GM12878 (cell line): ENCODE measurements around the gene DYSF. TPM values are rescaled to one million over a fixed set of nuclear protein-coding genes. Genes with fewer than 3 reads are reported as not detected.

ENCODE experiments used
- ATAC-seq: fragments of 200-7000 bp; cut with Tn5 transposase; 3 replicates; pipeline ENCODE4 v1.9.1; 2020; ENCODE audit warnings: mild to moderate bottlenecking, moderate library complexity
- Bru-seq: library from RNA; stranded (reverse); fragments of 400-500 nt; gene quantifications from one replicate; lab custom pipeline; 2021; lab: Mats Ljungman, UMichigan
- BruChase-seq, 2 experiments: library from RNA; stranded (reverse); fragments of 400-500 nt; gene quantifications; one replicate each; lab custom pipeline; 2021; lab: Mats Ljungman, UMichigan
- BruUV-seq: library from RNA; stranded (reverse); fragments of 400-500 nt; replicated peaks from 2 replicates; lab custom pipeline; 2021; lab: Mats Ljungman, UMichigan
- CTCF ChIA-PET: fragments of 300-600 bp; sonication (Branson Sonifier 250); formaldehyde crosslinking; extraction: SDS; loops from one replicate; lab custom pipeline; 2021; ENCODE audit warnings: inconsistent platforms; lab: Yijun Ruan, JAX
- POLR2A ChIA-PET: fragments of 350-600 bp; formaldehyde crosslinking; extraction: SDS; loops from one replicate; lab custom pipeline; 2021; ENCODE audit warnings: inconsistent platforms; lab: Charles Lee
- RAD21 ChIA-PET: fragments of 300-600 bp; sonication (Branson Sonifier 250); formaldehyde crosslinking; loops from one replicate; lab custom pipeline; 2023; ENCODE audit warnings: antibody characterized with exemption; ENCODE audit not compliant: unreplicated experiment; lab: Charles Lee
- SMC1A ChIA-PET: fragments of 300-600 bp; sonication (Branson Sonifier 250); formaldehyde crosslinking; loops from one replicate; lab custom pipeline; 2023; ENCODE audit not compliant: unreplicated experiment, uncharacterized antibody; lab: Charles Lee
- DNase-seq: peaks from one replicate; pipeline ENCODE4 v3.0.0-alpha.2; 2011; ENCODE audit warnings: low read depth, low spot score
- FAIRE-seq: peaks from 3 replicates; lab custom pipeline; 2011; peaks lifted over from hg19 to GRCh38; lab: Jason Lieb, UNC
- H2AFZ ChIP-seq: 2 replicates; pipeline ENCODE4 v1.6.0; 2011; ENCODE audit warnings: low read depth, low read length, control low read depth; ENCODE audit not compliant: control insufficient read depth
- H3K27ac ChIP-seq: 2 replicates; pipeline ENCODE4 v1.5.1; 2011; ENCODE audit warnings: control low read depth; ENCODE audit not compliant: control insufficient read depth, insufficient read depth
- H3K27me3 ChIP-seq, 2 experiments: replicated peaks in 1 of 2; 2 replicates each; pipeline versions ENCODE4 v1.6.0 to v1.6.1; 2011; ENCODE audit warnings: low read length in 1 of 2; ENCODE audit not compliant: control insufficient read depth in 2 of 2, insufficient read depth in 2 of 2
- H3K36me3 ChIP-seq, 2 experiments: 2 replicates each; pipeline ENCODE4 v1.5.1; 2011; ENCODE audit warnings: low read length in 1 of 2; ENCODE audit not compliant: control insufficient read depth in 2 of 2, insufficient read depth in 2 of 2
- H3K4me1 ChIP-seq: 2 replicates; pipeline ENCODE4 v1.6.1; 2011; ENCODE audit warnings: mild to moderate bottlenecking, low read length, moderate library complexity, mixed read lengths; ENCODE audit not compliant: control insufficient read depth, insufficient read depth
- H3K4me2 ChIP-seq: 2 replicates; pipeline ENCODE4 v1.6.0; 2011; ENCODE audit warnings: control low read depth; ENCODE audit not compliant: control insufficient read depth, insufficient read depth
- H3K4me3 ChIP-seq: fragments of 200-600 bp; sonication (generic); 2 replicates; pipeline ENCODE4 v1.5.1; 2016
- H3K79me2 ChIP-seq: 2 replicates; pipeline ENCODE4 v1.6.0; 2011; ENCODE audit warnings: low read length; ENCODE audit not compliant: control insufficient read depth, insufficient read depth
- H3K9ac ChIP-seq: 2 replicates; pipeline ENCODE4 v1.8.0; 2011; ENCODE audit warnings: low read length, control low read depth, mixed read lengths; ENCODE audit not compliant: control insufficient read depth, insufficient read depth
- H3K9me3 ChIP-seq: replicated peaks from 3 replicates; pipeline ENCODE4 v1.5.1; 2011; ENCODE audit warnings: mild to moderate bottlenecking, low read length; ENCODE audit not compliant: control insufficient read depth, insufficient read depth
- H4K20me1 ChIP-seq: 2 replicates; pipeline ENCODE4 v1.6.0; 2011; ENCODE audit not compliant: control insufficient read depth, insufficient read depth
- EGR1 ChIP-seq, 2 experiments: IDR thresholded peaks; 1 replicate in 1 of 2; 2 replicates in 1 of 2; pipeline ENCODE4 v1.6.1; 2011 to 2012; ENCODE audit warnings: low read depth in 2 of 2, low read length in 2 of 2, borderline replicate concordance in 1 of 2, mild to moderate bottlenecking in 1 of 2, moderate library complexity in 1 of 2
- HDAC6 ChIP-seq: fragments of 200-600 bp; sonication (generic); IDR thresholded peaks from one replicate; pipeline ENCODE4 v1.8.0; 2017; ENCODE audit warnings: antibody characterized with exemption; ENCODE audit not compliant: unreplicated experiment
- SUZ12 ChIP-seq: fragments of 200-600 bp; sonication (generic); IDR thresholded peaks from one replicate; pipeline ENCODE4 v1.6.1; 2018; ENCODE audit warnings: antibody characterized with exemption, mild to moderate bottlenecking; ENCODE audit not compliant: unreplicated experiment
- WGBS: methylation state at CpG from one replicate; pipeline ENCODE4 v1.1.6; 2016; ENCODE audit warnings: low lambda C conversion rate; ENCODE audit not compliant: insufficient replicate concordance, insufficient coverage; ENCODE audit errors: missing lambda C conversion rate; 5-methylcytosine and 5-hydroxymethylcytosine counted together
- in situ Hi-C: fragments of 300-500 bp; cut with MboI; formaldehyde crosslinking; loops from 9 replicates; pipeline ENCODE4 v1.14.3; 2018; ENCODE audit warnings: mixed read lengths
- intact Hi-C: fragments of 100-400 bp; cut with micrococcal nuclease; formaldehyde crosslinking; loops from one replicate; pipeline ENCODE4 v1.14.2; 2022; ENCODE audit not compliant: unreplicated experiment
- long read RNA-seq, 2 experiments: library from polyadenylated mRNA; unstranded; transcript quantifications; one replicate each; pipeline ENCODE4 v2.0.0, GENCODE V29; 2019 to 2020
- polyA minus RNA-seq, 3 experiments: library from RNA; depleted of rRNA, polyadenylated mRNA; stranded (reverse); fragments of >200 nt; gene quantifications; 2 replicates each; pipeline ENCODE4 v1.2.3, GENCODE V29; 2011
- polyA plus RNA-seq, 11 experiments: library from polyadenylated mRNA; depleted of rRNA in 4 of 11; unstranded in 6 of 11; stranded (reverse) in 5 of 11; fragments of >200 nt; fragmentation: Nextera tagmentation in 4 of 11; fragmentation: Illumina TruSeq in 1 of 11; extraction: Ambion mirVana in 4 of 11; extraction: Trizol in 1 of 11; gene quantifications; 1 replicate in 1 of 11; 2 replicates in 10 of 11; pipeline versions ENCODE4 v1.2.1 to v1.2.3, GENCODE V29; 2011 to 2016; ENCODE audit warnings: inconsistent platforms in 2 of 11, missing spikeins in 2 of 11, low read depth in 1 of 11
- total RNA-seq, 4 experiments: library from RNA; depleted of rRNA in 3 of 4; stranded (reverse); fragments of >200 nt in 3 of 4; fragmentation: Illumina TruSeq in 1 of 4; extraction: Trizol in 1 of 4; gene quantifications; 2 replicates each; pipeline versions ENCODE4 v1.2.1 to v1.2.3, GENCODE V29; 2013 to 2021

The DYSF gene
- 0.04 TPM in 1 of 2 replicates, not detected in the other for total RNA-seq (2013; cell fraction: nucleolus; rRNA removed)
- total RNA-seq (2014; rRNA removed) (under 0.01 TPM in 1 of 2 replicates, not detected in the other), total RNA-seq (2014; rRNA removed; fragmentation: Illumina TruSeq; extraction: Trizol) (not detected in 2 replicates), total RNA-seq (2021) (0.03 and 0.05 TPM in 2 replicates), polyA plus RNA-seq (2011; rRNA removed) (0.13 and 0.15 TPM in 2 replicates), polyA plus RNA-seq (2014; fragmentation: Illumina TruSeq; extraction: Trizol) (not detected in 2 replicates), polyA plus RNA-seq (2014; fragmentation: Nextera tagmentation; extraction: Ambion mirVana) (not detected), polyA plus RNA-seq (2014; rRNA removed) (not detected in 2 replicates), polyA plus RNA-seq (2016; fragmentation: Nextera tagmentation; extraction: Ambion mirVana) (not detected), polyA minus RNA-seq (2011; rRNA and poly(A)+ RNA removed) (0.15 and 1.3 TPM in 2 replicates), Bru-seq, nascent RNA (percentile 9 among the genes with signal in this experiment), BruChase-seq, experiment 1, labeled RNA remaining after a 6-hour chase (percentile 10 among the genes with signal in this experiment), BruChase-seq, experiment 2, labeled RNA remaining after a 2-hour chase (percentile 13 among the genes with signal in this experiment)
- not detected for polyA plus RNA-seq (2011; ENCODE audit: low read depth)
- polyA plus RNA-seq (2011; cell fraction: cytosol; rRNA removed): 0.12 and 0.15 TPM in 2 replicates
- polyA plus RNA-seq (2011; cell fraction: nucleus; rRNA removed): 0.09 and 0.36 TPM in 2 replicates
- polyA plus RNA-seq (2012): not detected in 2 replicates
- not detected in 2 replicates for polyA minus RNA-seq (2011; cell fraction: cytosol; rRNA and poly(A)+ RNA removed)
- not detected in 2 replicates for polyA minus RNA-seq (2011; cell fraction: nucleus; rRNA and poly(A)+ RNA removed)
- long read RNA-seq, experiment 1: 0 reads
- long read RNA-seq, experiment 2: 0 reads

GRCh38 chr2:71453404-71454220 lies at the start of gene DYSF:
DYSF (plus strand) TSS chr2:71453561.
- 15% methylated on average over 62 of the region's 66 CpGs for WGBS
- DNase-seq: no peak
- H3K79me2 ChIP-seq: no peaks in the 10 kb centered on the region
- H2AFZ ChIP-seq: no peak within 1 kb of the TSS
- SMC1A ChIA-PET: no interaction called here
- H3K4me1 ChIP-seq: no peaks in the 10 kb centered on the region
- POLR2A ChIA-PET: no interaction called here
- peaks cover 4 to 11% of the 10 kb centered on the region in 2 experiments; a peak in 3 of 4 replicates for H3K27me3 ChIP-seq
- intact Hi-C loops: no loop called here
- no peak within 1 kb of the TSS for H3K27ac ChIP-seq
- CTCF ChIA-PET: interaction anchor here (0.5 to 1.1 kb wide), 2 partner anchors 18 to 733 kb away, joined by 3 read pairs; no protein-coding TSS in a partner anchor
- RAD21 ChIA-PET: no interaction called here
- no peaks in the 10 kb centered on the region for H3K36me3 ChIP-seq
- TF ChIP-seq EGR1 (IDR thresholded peaks at IDR 0.05; ENCODE audit: borderline replicate concordance in 1 of 2, low read depth in 2 of 2, low read length in 2 of 2) (no peak), SUZ12 (peak; percentile 68), HDAC6 (peak; percentile 99)
- H4K20me1 ChIP-seq: no peaks in the 10 kb centered on the region; the same call in 1 of the 2 replicates
- in situ Hi-C loops: no loop called here
- H3K9ac ChIP-seq: no peak within 1 kb of the TSS
- H3K4me2 ChIP-seq: no peak within 1 kb of the TSS
- H3K4me3 ChIP-seq: no peak within 1 kb of the TSS
- no peaks in the 10 kb centered on the region for H3K9me3 ChIP-seq
- FAIRE-seq: no peak
- no peak for ATAC-seq
- no TSS peak for BruUV-seq
